Endodermal cell (in vitro differentiated cells): ENCODE measurements around the gene GNE. TPM values are rescaled to one million over a fixed set of nuclear protein-coding genes. Genes with fewer than 3 reads are reported as not detected.

ENCODE experiments used
- DNase-seq: peaks from one replicate; pipeline ENCODE4 v3.0.0-alpha.2; 2017
- H3K27ac ChIP-seq: 2 replicates; pipeline ENCODE4 v1.5.1; 2013; ENCODE audit warnings: mild to moderate bottlenecking, low read depth, low read length, moderate library complexity
- H3K27me3 ChIP-seq: 2 replicates; pipeline ENCODE4 v1.6.1; 2013; ENCODE audit warnings: mild to moderate bottlenecking, low read length, moderate library complexity; ENCODE audit not compliant: insufficient read depth, control insufficient read depth, poor library complexity, severe bottlenecking
- H3K36me3 ChIP-seq: 2 replicates; pipeline ENCODE4 v1.7.0; 2013; ENCODE audit warnings: mild to moderate bottlenecking, low read length, moderate library complexity; ENCODE audit not compliant: control insufficient read depth, insufficient read depth
- H3K4me1 ChIP-seq: one replicate; pipeline ENCODE4 v1.7.0; 2013; ENCODE audit warnings: low read length; ENCODE audit not compliant: control insufficient read depth, insufficient read depth
- H3K4me3 ChIP-seq: 2 replicates; pipeline ENCODE4 v1.5.1; 2013; ENCODE audit warnings: mild to moderate bottlenecking, low read length, moderate library complexity
- H3K9ac ChIP-seq: 2 replicates; pipeline ENCODE4 v1.6.1; 2013; ENCODE audit warnings: mild to moderate bottlenecking, low read length, moderate library complexity; ENCODE audit not compliant: poor library complexity, severe bottlenecking; ENCODE audit errors: extremely low read depth
- H3K9me3 ChIP-seq: 2 replicates; pipeline ENCODE4 v1.6.1; 2013; ENCODE audit warnings: mild to moderate bottlenecking, low read length, moderate library complexity; ENCODE audit not compliant: control insufficient read depth
- H3K27ac Mint-ChIP-seq: 2 replicates; pipeline ENCODE4 v1.8.0; 2020; ENCODE audit warnings: mixed read lengths
- H3K27me3 Mint-ChIP-seq: 2 replicates; pipeline ENCODE4 v1.8.0; 2021; ENCODE audit warnings: mild to moderate bottlenecking, mixed read lengths; ENCODE audit not compliant: insufficient read depth
- H3K36me3 Mint-ChIP-seq: 2 replicates; pipeline ENCODE4 v1.8.0; 2020; ENCODE audit warnings: low read depth, mixed read lengths
- H3K4me1 Mint-ChIP-seq: 2 replicates; pipeline ENCODE4 v1.8.0; 2020; ENCODE audit warnings: mixed read lengths
- H3K4me3 Mint-ChIP-seq: 2 replicates; pipeline ENCODE4 v1.8.0; 2020; ENCODE audit warnings: mild to moderate bottlenecking, moderate library complexity, mixed read lengths
- H3K9me3 Mint-ChIP-seq: 2 replicates; pipeline ENCODE4 v1.8.0; 2020; ENCODE audit warnings: mild to moderate bottlenecking, mixed read lengths
- CTCF ChIP-seq: fragments of 200-600 bp; sonication (generic); conservative IDR thresholded peaks from 2 replicates; pipeline ENCODE4 v1.5.0; 2021; ENCODE audit warnings: antibody characterized with exemption, mild to moderate bottlenecking
- WGBS, 2 experiments: methylation state at CpG; one replicate each; pipeline versions ENCODE4 v1.1.5 to v1.1.7; 2013; ENCODE audit warnings: missing lambda C conversion rate in 2 of 2, mixed read lengths in 1 of 2; ENCODE audit not compliant: insufficient coverage in 1 of 2, insufficient read length in 1 of 2; 5-methylcytosine and 5-hydroxymethylcytosine counted together
- total RNA-seq, 2 donors: library from RNA; stranded (reverse); fragmentation: NEBNext Ultra II Directional in 1 of 2; extraction: Animal tissue kit (Norgen Biotek cat#: 25700) in 1 of 2; gene quantifications; 2 replicates in 1 of 2; 3 replicates in 1 of 2; pipeline ENCODE4 v1.2.1, GENCODE V29; 2021

The GNE gene
- total RNA-seq, 2 donors from 2014 or later: 5.6 to 7.0 TPM

- no peak overlapping the region for H3K4me3 Mint-ChIP-seq
- H3K27ac ChIP-seq: no peak overlapping the region
- H3K9me3 ChIP-seq: no peaks in the 10 kb centered on the region
- 83 to 92% methylated on average over 1 of the region's 1 CpG for WGBS, 2 experiments
- DNase-seq: no peak
- H3K27ac Mint-ChIP-seq: no peak overlapping the region
- H3K4me1 Mint-ChIP-seq: no peaks in the 10 kb centered on the region
- no peak overlapping the region for H3K9ac ChIP-seq
- H3K4me3 ChIP-seq: no peak overlapping the region
- H3K36me3 Mint-ChIP-seq: peaks cover 13% of the 10 kb centered on the region
- H3K27me3 ChIP-seq: no peaks in the 10 kb centered on the region
- no peaks in the 10 kb centered on the region for H3K4me1 ChIP-seq
- no peaks in the 10 kb centered on the region for H3K9me3 Mint-ChIP-seq
- H3K27me3 Mint-ChIP-seq: no peaks in the 10 kb centered on the region
- H3K36me3 ChIP-seq: peaks cover 16% of the 10 kb centered on the region
- TF ChIP-seq CTCF: no peak
Measured at GRCh38 chr9:36251428-36251827, 6.8 kb downstream of the GNE start.

DNA sequence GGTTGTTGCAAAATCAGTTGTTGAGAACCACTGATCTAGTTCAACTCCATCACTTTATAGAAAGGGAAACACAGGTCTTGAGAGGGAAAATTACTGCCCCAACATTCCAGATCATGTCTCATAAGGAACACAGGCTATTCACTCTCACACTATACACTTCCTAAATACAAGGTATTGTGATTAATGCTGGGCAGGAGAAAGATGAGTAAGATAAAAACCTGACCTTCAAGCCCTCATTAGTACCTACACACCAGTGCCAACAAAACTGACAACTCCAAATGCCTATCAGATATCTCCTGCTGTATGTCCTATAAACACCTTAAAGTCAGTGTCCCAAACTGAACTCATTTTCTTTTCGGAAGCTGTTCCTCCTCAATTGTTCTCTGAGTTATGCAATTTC lies 8.2 kb downstream of the GNE start:
- no peak overlapping the region for H3K27ac Mint-ChIP-seq

DNA sequence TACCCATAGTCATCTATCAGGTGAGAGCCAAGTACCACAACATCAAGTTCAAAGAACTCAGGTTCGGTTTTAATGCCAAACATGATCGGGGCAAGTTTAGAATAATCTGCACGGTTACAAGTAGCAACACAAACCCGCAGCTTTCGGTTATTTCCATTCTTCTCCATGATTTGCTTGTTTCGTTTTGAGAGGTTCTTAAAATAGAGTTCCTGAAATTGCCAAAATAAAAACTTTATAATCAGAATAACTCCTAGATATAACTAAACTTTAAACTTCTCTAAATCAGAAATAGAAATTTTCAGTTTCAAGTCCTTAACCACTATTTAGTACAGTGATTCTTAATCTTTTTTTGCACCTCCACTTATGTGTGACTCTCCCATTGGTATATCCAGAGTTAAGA lies 9.1 kb downstream of the GNE start:
- Histone ChIP-seq H3K27me3 (no peaks in the 10 kb centered on the region), H3K36me3 (peaks cover 16% of the 10 kb centered on the region), H3K27ac (no peak overlapping the region), H3K9ac (no peak overlapping the region), H3K9me3 (no peaks in the 10 kb centered on the region), H3K4me1 (no peaks in the 10 kb centered on the region), H3K4me3 (no peak overlapping the region)
- TF ChIP-seq CTCF: no peak
- no peak for DNase-seq
- H3K9me3 Mint-ChIP-seq: no peaks in the 10 kb centered on the region
- H3K4me3 Mint-ChIP-seq: no peak overlapping the region
- peaks cover 18% of the 10 kb centered on the region for H3K36me3 Mint-ChIP-seq
- H3K27me3 Mint-ChIP-seq: no peaks in the 10 kb centered on the region
- H3K27ac Mint-ChIP-seq: no peak overlapping the region
- no peaks in the 10 kb centered on the region for H3K4me1 Mint-ChIP-seq
- WGBS, 2 experiments: 94 to 100% methylated on average over 3 to 6 of the region's 6 CpGs

More for the DNA sequence above, 8.2 kb downstream of the GNE start:
- peaks cover 16% of the 10 kb centered on the region for H3K36me3 ChIP-seq
- peaks cover 17% of the 10 kb centered on the region for H3K36me3 Mint-ChIP-seq
- no peak overlapping the region for H3K9ac ChIP-seq
- no peaks in the 10 kb centered on the region for H3K4me1 Mint-ChIP-seq
- no peak overlapping the region for H3K4me3 Mint-ChIP-seq
- no peaks in the 10 kb centered on the region for H3K9me3 ChIP-seq
- TF ChIP-seq CTCF: no peak
- H3K27me3 Mint-ChIP-seq: no peaks in the 10 kb centered on the region
- H3K4me1 ChIP-seq: no peaks in the 10 kb centered on the region
- no peak overlapping the region for H3K27ac ChIP-seq
- H3K27me3 ChIP-seq: no peaks in the 10 kb centered on the region
- 86 to 91% methylated on average over 1 of the region's 1 CpG for WGBS, 2 experiments
- H3K9me3 Mint-ChIP-seq: no peaks in the 10 kb centered on the region
- DNase-seq: no peak
- no peak overlapping the region for H3K4me3 ChIP-seq
